ENCODE data around the gene PCSK5. TPM values are rescaled to one million over a fixed set of nuclear protein-coding genes. Genes with fewer than 3 reads are reported as not detected.
"Not testable (repeated sequence)": the region's sequence is repeated elsewhere in the genome, so short reads cannot be mapped to it uniquely, and the experiment has no call there.

PCSK5 gene
- polyA plus RNA-seq, 1 donor (not counting 4 experiments of a cell fraction or from before 2014, with no cell fraction given), result 1.9 TPM

DNA sequence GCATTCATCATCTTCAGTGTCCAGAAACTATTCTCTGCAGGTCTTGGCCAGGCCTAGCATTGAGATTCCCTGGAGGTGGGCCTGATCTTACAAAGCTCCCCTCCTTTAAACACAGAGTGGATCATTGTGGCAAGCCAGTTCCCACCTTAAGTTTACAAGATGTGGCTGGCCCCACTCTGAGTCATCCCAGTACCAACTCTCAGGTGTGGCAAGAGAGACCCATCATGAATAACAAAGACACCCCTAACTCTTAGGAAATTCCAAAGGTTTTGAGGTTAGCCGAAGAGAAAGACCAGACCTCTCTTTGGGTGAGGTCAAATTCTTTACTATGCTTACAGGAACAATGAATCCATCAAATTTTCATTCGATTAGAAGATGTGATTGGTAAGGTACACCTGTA is 425.6 kb downstream of the PCSK5 start:
- no peak overlapping the region for H3K4me3 ChIP-seq (ENCODE audit: control insufficient read depth in 2 of 3, extremely low read depth in 1 of 3, insufficient read depth in 2 of 3, low read depth in 1 of 3, low read length in 3 of 3)
- dilution Hi-C loops (cut with MboI; ENCODE audit: extremely low pct_ligation_motif_present, low sequenced_read_pairs), result no loop called here
- no peak for FAIRE-seq
- no peak overlapping the region for H3K4me2 ChIP-seq (ENCODE audit: control insufficient read depth, extremely low read depth, insufficient read depth, low read depth, low read length)
- no peak for DNase-seq (ENCODE audit: low read depth, low spot score)
- H3K79me2 ChIP-seq (ENCODE audit: control insufficient read depth, insufficient read depth, low read length), result no peaks in the 10 kb centered on the region
- peaks cover 5% of the 10 kb centered on the region for H3K4me1 ChIP-seq (ENCODE audit: control insufficient read depth, extremely low read depth, insufficient read depth, low read length)
- no peaks in the 10 kb centered on the region for H3K27me3 ChIP-seq (ENCODE audit: control insufficient read depth, extremely low read depth, insufficient read depth, low read length)
- no peaks in the 10 kb centered on the region for H3K36me3 ChIP-seq (ENCODE audit: control insufficient read depth in 2 of 2, extremely low read depth in 1 of 2, insufficient read depth in 2 of 2, low read length in 2 of 2)
- H3K9me3 ChIP-seq (ENCODE audit: control insufficient read depth, low read depth, low read length), result no peaks in the 10 kb centered on the region
- no peak overlapping the region for H2AFZ ChIP-seq (ENCODE audit: control insufficient read depth, low read length)
- no peak overlapping the region for H3K9ac ChIP-seq (ENCODE audit: control insufficient read depth, extremely low read depth, insufficient read depth, low read length)
- TF ChIP-seq EZH2 (IDR thresholded peaks at IDR 0.05; ENCODE audit: low read length), result no peak
- TF ChIP-seq, protein P1, sequence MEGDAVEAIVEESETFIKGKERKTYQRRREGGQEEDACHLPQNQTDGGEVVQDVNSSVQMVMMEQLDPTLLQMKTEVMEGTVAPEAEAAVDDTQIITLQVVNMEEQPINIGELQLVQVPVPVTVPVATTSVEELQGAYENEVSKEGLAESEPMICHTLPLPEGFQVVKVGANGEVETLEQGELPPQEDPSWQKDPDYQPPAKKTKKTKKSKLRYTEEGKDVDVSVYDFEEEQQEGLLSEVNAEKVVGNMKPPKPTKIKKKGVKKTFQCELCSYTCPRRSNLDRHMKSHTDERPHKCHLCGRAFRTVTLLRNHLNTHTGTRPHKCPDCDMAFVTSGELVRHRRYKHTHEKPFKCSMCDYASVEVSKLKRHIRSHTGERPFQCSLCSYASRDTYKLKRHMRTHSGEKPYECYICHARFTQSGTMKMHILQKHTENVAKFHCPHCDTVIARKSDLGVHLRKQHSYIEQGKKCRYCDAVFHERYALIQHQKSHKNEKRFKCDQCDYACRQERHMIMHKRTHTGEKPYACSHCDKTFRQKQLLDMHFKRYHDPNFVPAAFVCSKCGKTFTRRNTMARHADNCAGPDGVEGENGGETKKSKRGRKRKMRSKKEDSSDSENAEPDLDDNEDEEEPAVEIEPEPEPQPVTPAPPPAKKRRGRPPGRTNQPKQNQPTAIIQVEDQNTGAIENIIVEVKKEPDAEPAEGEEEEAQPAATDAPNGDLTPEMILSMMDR (optimal IDR thresholded peaks at IDR 0.05 in 1 of 3, IDR thresholded peaks at IDR 0.05 in 1 of 3, conservative IDR thresholded peaks at IDR 0.05 in 1 of 3; ENCODE audit: extremely low read depth in 1 of 3, insufficient read depth in 2 of 3, low read length in 3 of 3), result no peak
- no peaks in the 10 kb centered on the region for H4K20me1 ChIP-seq (ENCODE audit: control insufficient read depth, extremely low read depth, insufficient read depth, low read length)
- no peak overlapping the region for H3K27ac ChIP-seq (ENCODE audit: control insufficient read depth, insufficient read depth, low read length)
- no peaks in the 10 kb centered on the region for H3K9me1 ChIP-seq (ENCODE audit: control insufficient read depth, extremely low read depth, insufficient read depth, low read length)

DNA sequence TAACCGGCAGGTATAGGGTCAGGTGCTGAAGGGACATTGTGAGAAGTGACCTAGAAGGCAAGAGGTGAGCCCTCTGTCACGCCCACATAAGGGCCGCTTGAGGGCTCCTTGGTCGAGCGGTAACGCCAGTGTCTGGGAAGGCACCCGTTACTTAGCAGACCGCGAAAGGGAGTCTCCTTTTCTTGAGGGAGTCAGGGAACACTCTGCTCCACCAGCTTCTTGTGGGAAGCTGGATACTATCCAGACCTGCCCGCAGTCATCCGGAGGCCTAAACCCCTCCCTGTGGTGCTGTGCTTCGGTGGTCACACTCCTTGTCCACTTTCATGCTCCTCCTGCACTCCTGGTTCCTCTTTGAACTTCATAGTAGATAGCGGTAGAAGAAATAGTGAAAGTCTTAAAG is 429.0 kb downstream of the PCSK5 start:
- dilution Hi-C loops (cut with MboI; ENCODE audit: extremely low pct_ligation_motif_present, low sequenced_read_pairs); FAIRE-seq; H3K9me1 ChIP-seq (ENCODE audit: control insufficient read depth, extremely low read depth, insufficient read depth, low read length); DNase-seq (ENCODE audit: low read depth, low spot score); H3K4me1 ChIP-seq (ENCODE audit: control insufficient read depth, extremely low read depth, insufficient read depth, low read length); H3K9me3 ChIP-seq (ENCODE audit: control insufficient read depth, low read depth, low read length); H2AFZ ChIP-seq (ENCODE audit: control insufficient read depth, low read length); H3K9ac ChIP-seq (ENCODE audit: control insufficient read depth, extremely low read depth, insufficient read depth, low read length); H4K20me1 ChIP-seq (ENCODE audit: control insufficient read depth, extremely low read depth, insufficient read depth, low read length); H3K27me3 ChIP-seq (ENCODE audit: control insufficient read depth, extremely low read depth, insufficient read depth, low read length); H3K27ac ChIP-seq (ENCODE audit: control insufficient read depth, insufficient read depth, low read length); H3K79me2 ChIP-seq (ENCODE audit: control insufficient read depth, insufficient read depth, low read length); H3K4me2 ChIP-seq (ENCODE audit: control insufficient read depth, extremely low read depth, insufficient read depth, low read depth, low read length); H3K36me3 ChIP-seq (ENCODE audit: control insufficient read depth in 2 of 2, extremely low read depth in 1 of 2, insufficient read depth in 2 of 2, low read length in 2 of 2); H3K4me3 ChIP-seq (ENCODE audit: control insufficient read depth in 2 of 3, extremely low read depth in 1 of 3, insufficient read depth in 2 of 3, low read depth in 1 of 3, low read length in 3 of 3): not testable (repeated sequence)

DNA sequence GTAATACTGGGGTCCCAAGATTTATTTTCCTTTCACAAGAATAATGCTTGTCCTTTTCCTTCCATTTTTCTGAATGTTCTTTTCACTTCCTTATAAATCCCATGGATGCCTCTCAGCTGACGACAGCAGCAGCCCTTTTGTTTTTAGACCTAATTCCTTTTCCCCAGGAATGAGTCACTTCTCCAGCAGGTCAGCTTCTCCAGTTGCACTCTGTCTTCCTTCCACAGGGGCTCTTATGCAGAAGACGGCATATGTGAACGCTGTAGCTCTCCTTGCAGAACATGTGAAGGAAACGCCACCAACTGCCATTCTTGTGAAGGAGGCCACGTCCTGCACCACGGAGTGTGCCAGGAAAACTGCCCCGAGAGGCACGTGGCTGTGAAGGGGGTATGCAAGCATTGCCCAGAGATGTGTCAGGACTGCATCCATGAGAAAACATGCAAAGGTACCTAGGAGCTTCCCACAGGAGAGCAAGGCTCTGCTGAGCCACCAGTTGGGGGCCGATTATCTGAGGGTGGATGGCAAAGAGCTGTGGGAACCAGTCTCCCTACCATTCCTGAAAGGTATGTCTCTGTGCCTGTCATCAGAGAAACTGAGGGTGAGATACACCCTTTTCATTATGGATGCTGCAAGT is 430.8 kb downstream of the PCSK5 start:
- Histone ChIP-seq H4K20me1 (ENCODE audit: control insufficient read depth, extremely low read depth, insufficient read depth, low read length) (no peaks in the 10 kb centered on the region), H2AFZ (ENCODE audit: control insufficient read depth, low read length) (no peak overlapping the region), H3K79me2 (ENCODE audit: control insufficient read depth, insufficient read depth, low read length) (no peaks in the 10 kb centered on the region), H3K27me3 (ENCODE audit: control insufficient read depth, extremely low read depth, insufficient read depth, low read length) (no peaks in the 10 kb centered on the region), H3K9me3 (ENCODE audit: control insufficient read depth, low read depth, low read length) (no peaks in the 10 kb centered on the region), H3K9me1 (ENCODE audit: control insufficient read depth, extremely low read depth, insufficient read depth, low read length) (no peaks in the 10 kb centered on the region), H3K36me3 (ENCODE audit: control insufficient read depth in 2 of 2, extremely low read depth in 1 of 2, insufficient read depth in 2 of 2, low read length in 2 of 2) (no peaks in the 10 kb centered on the region), H3K4me1 (ENCODE audit: control insufficient read depth, extremely low read depth, insufficient read depth, low read length) (peaks cover 5% of the 10 kb centered on the region), H3K4me3 (ENCODE audit: control insufficient read depth in 2 of 3, extremely low read depth in 1 of 3, insufficient read depth in 2 of 3, low read depth in 1 of 3, low read length in 3 of 3) (no peak overlapping the region), H3K27ac (ENCODE audit: control insufficient read depth, insufficient read depth, low read length) (peak overlapping the region; percentile 39), H3K4me2 (ENCODE audit: control insufficient read depth, extremely low read depth, insufficient read depth, low read depth, low read length) (no peak overlapping the region), H3K9ac (ENCODE audit: control insufficient read depth, extremely low read depth, insufficient read depth, low read length) (no peak overlapping the region)
- TF ChIP-seq EZH2 (IDR thresholded peaks at IDR 0.05; ENCODE audit: low read length), result no peak
- TF ChIP-seq, protein P1 (optimal IDR thresholded peaks at IDR 0.05 in 1 of 3, IDR thresholded peaks at IDR 0.05 in 1 of 3, conservative IDR thresholded peaks at IDR 0.05 in 1 of 3; ENCODE audit: extremely low read depth in 1 of 3, insufficient read depth in 2 of 3, low read length in 3 of 3), result no peak
- dilution Hi-C loops (cut with MboI; ENCODE audit: extremely low pct_ligation_motif_present, low sequenced_read_pairs), result no loop called here
- FAIRE-seq (no peak), DNase-seq (ENCODE audit: low read depth, low spot score) (peak; percentile 7)
